ENCODE results near the gene ADCY7. TPM values are rescaled to one million over a fixed set of nuclear protein-coding genes. Genes with fewer than 3 reads are reported as not detected.

The ADCY7 gene
- polyA plus RNA-seq, 12 donors = 4.8 to 17.4 (median 7.0) TPM; not detected in 1

DNA sequence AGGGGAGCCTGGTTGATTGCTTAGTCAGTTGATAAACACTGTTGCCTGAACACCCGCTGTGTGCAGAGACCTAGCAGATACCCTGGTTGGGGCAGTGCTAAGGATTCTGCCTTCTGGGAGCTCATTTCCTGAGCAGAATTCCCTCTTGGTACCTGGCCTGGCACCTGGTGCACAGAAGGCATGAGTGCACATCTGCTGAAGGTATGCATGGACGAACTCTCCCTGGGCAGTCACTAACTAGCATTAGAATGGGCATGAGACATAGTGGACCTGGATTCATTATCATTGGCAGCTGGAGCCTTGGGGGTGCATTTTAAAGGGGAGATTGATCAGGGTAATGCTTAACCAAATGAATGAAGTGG is 13.1 kb downstream of the ADCY7 start:
- DNase-seq = no peak

DNA sequence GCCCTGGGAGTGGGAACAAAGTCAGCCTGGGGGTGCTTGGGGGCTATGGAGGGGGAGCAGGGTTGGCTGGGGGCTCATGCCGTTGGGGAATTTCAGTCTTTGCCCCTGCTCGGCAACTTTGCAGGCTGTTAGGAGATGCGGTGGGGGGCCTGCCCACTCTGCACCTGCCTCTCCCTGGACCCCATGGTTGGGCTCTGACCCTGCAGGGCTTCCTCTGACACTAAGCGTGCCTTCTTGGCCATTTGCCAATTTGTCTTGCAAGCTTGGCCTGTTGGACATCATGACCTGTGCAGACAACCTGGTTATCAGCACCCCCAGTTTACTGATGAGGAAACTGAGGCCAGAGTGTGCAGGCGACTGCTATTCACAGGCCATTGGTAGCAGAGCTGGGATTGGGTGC is 14.6 kb downstream of the ADCY7 start:
- no peak for DNase-seq

DNA sequence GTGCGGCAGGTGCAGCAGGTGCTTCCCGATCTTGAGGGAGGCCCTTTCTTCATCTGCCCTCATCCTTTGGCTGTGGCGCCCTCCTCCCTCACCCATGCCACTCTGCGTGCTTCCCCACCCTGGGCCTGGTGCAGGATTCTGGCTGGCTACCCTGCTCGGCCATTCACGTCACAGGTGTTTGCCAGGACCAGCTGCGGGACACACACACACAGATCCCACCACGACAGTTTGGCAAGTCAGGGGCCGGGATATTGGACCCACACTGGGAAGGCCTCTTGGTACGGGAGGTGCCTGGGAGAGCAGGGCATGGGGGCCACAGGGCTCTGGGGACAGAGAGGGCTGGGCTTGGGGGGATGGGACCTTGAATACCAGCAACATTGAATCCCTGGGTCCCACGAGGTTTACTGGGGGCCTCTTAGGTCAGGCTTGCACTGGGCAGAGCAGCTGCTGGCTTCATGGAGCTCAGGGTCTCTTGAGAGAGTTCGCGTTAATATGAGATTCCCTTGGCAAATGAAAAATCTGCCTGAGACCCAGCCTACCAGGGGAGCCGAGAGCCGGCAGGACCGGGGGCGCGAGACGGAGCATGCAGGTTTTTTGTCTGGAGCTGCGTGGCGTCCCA is 15.1 kb downstream of the ADCY7 start:
- DNase-seq = no peak

DNA sequence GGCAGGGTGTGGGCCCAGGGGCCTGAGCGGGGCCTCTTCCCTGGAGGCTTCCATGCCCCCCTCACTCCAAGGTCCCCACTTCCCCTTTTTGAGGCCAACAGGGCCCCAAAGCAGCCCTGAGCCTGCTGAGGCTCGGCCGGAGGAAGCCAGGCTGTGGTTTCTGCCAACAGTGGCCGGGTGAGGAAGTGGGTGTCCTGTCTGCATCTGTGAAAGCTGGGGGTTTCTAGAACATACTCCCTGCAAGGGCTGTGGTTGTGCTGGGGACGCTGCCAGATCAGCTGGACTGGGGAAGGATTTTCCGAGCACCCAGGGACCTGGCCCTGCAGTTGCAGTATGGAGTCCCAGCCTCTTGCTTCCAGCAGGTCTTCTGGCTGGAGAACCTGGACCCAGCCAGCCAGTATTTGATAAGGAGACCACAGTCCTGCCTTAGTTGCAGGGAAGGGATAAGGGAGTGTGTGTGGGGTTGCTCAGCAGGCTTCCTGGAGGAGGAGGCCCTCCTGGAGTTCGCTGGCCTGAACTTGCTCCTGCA is 15.7 kb downstream of the ADCY7 start:
- DNase-seq = peak; percentile 46

DNA sequence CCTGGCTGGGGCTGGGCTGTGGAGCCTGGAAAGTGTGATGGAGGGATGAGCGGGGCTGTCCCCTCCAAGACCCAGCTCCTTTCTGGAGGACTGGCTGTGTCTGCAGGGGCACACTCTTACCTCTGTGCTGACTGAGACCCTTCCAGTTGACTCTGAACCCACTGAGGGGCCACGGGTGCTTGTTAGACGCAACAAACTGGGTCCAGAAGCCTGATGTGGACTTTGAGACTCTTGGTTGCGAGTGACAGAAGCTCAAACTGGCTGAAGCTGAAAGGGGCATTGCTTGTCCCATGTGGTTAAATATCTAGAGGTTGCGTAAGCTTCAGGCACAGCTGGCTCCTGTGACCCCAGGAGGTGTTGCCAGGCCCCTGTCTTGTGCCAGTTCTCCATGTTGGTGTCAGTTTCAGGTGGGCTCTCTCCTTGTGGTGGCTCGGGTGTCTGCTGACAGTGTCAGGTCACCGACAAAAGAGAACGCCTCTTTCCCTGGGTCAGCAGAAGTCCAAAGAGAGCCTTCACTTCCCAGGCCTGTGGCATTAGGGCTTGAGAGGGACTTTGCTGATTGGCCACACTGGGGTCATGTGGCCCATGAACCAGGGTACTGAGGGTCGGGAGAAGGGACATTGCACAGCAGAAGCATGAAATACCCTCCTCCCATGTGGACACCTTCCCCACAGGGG is 16.7 kb downstream of the ADCY7 start:
- DNase-seq = no peak

DNA sequence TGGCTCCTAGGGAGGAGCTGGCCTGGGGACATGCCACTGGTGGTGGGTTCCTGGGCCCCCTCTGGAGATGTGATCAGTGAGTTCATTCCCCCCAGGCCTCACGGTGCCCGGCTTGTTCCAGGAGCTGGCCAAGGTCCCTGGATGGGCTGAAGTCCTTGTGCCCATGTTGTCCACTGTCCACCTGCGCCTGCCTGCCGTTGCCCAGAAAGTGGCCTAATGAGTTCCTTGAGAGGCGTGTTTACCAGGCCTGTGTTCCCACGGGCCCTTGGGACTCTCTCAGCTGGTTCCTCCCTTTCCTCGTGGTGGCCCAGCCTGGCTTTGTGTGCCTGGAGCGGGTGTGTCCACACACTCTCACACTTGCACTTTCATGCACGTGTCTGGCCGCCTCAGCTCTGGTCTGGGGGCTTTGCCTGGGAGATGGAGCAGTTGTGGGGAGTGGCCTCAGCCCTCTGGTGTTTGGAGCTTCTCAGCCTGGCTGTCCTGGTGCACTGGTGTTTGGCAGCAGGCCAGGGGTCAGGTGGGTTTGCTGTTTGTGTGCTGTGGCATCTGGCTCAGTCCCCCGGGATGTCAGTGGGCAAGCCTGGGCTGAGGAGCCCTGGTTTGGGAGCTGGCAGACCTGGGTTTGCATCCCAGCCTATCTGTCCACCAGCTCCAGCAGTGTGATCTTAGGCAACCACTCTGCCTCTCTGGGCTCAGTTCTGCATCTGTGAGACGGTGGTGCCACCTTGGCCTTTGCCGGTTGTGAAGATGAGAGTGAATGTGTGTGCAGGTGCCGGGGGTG is 18.0 kb downstream of the ADCY7 start:
- no peak for DNase-seq

DNA sequence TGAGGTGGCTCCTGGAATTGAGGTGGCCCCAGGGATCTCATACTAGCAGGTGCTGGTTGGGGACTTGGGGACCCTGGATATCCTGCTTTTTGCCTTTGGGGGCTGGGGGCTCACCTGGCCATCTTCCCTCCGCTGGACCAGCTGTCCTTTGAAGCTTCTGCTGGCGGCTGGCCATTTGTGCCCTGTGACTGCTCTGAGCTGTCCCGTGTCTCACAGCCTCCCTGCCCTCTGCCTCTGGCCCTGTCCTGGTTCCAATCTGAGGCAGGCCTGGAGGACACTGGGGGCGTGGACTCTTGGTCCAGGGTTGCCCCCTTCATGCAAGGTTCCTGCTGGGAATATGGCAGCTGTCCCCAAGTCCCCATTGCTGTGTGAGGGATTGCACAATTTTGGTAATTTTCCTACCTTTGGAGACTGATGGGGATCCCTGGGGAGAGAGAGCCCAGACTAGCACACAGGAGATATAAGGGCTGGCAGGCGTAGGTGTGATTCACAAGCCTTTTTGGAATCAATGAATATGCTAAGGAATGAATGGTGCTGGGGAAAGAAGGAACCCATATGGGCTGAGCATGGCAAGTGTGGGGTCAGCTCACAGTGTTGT is 19.2 kb downstream of the ADCY7 start:
- no peak for DNase-seq

DNA sequence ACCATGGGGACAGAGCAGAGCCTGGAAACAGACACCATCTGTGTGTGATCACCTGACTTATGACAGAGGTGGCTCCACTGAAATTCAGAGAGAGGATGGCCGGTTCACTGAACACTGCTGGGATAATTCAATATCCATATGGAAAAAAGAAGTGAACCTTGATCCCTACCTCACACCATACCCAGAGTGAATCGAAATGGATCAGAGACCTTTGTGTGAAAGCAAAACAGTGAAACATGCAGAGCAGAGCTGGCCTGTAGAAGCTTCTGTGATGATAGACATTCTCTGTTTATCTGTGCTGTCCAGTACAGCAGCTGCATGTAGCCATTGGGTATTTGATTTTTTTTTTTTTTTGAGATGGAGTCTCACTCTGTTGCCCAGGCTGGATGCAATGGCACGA is 20.3 kb downstream of the ADCY7 start:
- no peak for DNase-seq

DNA sequence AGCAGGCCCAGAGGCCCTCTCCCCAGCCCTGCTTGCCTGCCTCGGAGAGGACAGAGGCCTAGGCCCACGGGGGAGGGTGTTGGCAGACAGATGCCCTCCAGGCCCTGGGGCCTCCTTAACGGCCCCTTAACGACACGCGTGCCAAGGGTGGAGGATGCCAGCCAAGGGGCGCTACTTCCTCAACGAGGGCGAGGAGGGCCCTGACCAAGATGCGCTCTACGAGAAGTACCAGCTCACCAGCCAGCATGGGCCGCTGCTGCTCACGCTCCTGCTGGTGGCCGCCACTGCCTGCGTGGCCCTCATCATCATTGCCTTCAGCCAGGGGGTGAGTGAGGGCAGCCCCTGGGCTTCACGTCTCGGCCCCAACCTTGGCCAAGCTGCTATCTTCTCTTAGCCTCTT is 21.7 kb downstream of the ADCY7 start:
- no peak for DNase-seq

DNA sequence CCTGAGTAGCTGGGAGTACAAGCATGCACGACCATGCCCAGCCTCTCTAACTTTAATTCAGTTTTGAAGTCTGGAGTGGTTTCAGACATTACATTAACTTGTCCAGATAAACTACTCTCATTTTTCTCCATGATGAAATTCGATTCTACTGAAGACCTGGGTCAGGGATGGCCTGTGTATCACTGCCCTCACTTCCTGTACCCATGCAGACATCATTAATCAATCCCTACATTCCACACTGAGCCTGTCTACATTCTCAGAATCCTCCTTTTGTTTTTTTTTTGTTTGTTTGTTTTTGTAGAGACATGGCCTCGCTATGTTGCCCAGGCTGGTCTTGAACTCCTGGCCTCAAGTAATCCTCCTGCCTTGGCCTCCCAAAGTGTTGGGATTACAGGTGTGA is 22.6 kb downstream of the ADCY7 start:
- no peak for DNase-seq

DNA sequence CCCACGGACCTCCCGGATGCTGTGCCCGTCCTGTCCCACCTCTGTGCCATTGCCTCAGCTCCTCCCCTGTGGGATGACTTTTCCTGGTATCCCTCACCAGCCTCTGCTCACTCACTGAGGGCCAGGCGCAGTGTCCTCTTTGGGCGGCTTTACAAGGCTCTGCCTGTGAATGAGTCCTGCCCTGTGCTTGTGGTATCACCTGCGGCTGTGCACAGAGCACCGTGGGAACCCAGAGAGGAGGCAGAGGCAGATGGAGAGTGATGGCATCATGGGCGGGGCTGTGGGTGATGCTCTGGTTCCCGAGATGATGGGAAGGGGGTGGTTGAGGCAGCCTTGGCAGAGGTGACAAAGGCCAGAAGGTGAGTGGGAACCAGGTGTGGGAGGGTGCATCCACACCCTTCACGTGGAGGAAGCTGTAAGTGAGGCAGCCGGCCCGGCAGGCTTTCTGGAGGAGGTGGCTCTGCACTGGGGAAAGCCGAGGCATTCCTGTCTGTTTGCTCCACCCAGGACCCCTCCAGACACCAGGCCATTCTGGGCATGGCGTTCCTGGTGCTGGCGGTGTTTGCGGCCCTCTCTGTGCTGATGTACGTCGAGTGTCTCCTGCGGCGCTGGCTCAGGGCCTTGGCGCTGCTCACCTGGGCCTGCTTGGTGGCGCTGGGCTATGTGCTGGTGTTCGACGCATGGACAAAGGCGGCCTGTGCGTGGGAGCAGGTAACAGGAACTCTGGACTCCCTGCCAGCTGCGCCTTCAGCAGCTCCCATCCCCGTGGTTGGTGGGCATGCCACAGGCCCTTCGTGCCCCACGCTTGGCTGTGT is 23.8 kb downstream of the ADCY7 start:
- no peak for DNase-seq

DNA sequence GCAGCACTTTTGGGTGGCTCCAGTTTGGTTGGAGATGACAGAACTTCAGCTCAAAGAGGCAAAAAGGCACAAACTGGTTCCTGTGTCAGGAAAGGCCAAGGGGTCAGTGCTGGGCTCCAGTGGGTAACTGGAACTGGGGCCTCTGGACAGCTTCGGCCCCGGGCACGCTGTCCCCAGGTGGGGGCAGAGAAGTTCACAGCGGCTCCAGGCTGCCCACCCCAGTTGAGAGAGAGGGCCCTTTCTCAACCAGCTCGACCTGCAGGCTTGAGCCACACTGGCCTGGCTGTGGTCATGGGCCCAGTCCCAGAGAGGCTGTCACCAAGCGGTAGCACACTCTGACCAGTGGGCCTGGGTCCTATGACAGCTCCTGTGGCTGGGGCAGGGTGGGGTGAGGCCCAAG is 24.5 kb downstream of the ADCY7 start:
- no peak for DNase-seq

DNA sequence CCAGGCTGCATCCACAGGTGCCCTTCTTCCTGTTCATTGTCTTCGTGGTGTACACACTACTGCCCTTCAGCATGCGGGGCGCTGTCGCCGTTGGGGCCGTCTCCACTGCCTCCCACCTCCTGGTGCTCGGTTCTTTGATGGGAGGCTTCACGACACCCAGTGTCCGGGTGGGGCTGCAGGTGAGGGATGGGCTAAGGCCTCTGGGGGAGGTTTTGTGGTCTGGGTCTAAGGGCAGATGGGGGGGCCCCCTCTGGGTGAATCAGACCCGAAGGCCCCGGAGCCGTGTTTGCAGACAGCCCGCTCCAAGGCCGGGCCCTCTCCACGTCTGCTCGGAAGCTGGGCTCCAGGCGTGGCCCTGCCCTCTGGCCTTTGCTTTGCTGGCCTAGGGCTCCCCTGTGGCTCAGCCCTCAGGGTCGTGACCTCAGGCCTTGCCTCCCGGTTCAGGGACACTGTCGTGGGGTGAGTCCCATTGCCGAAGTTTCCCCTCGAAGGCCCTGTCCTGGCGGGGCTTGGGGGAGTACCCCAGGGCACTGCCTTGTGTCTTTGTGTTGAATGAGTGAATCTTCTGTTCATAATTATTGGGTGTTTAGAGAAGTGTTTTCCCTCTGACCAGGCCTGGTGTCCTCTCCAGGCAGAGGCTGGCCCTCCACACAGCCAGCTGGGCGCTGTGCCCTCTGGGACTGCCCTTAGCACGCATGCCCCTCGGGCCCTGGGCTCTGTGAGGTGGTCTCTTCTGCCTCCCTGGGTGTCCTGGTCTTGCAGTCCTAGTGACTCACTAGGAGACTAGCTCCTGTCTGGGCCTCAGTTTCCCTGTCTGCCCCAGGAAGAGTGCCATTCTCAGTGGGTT is 25.6 kb downstream of the ADCY7 start:
- DNase-seq = no peak

DNA sequence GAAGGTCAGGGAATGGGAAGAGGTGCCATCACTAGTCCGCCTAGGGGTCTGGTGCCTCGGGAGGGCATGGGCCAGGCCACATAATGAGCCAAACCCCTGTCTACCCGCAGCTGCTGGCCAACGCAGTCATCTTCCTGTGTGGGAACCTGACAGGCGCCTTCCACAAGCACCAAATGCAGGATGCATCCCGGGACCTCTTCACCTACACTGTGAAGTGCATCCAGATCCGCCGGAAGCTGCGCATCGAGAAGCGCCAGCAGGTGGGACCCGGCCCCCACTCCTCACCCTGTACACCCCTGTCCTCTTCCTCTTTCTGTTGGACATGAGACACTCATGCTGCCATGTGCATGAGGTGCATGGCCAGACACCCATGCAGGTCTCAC is 26.2 kb downstream of the ADCY7 start:
- no peak for DNase-seq

DNA sequence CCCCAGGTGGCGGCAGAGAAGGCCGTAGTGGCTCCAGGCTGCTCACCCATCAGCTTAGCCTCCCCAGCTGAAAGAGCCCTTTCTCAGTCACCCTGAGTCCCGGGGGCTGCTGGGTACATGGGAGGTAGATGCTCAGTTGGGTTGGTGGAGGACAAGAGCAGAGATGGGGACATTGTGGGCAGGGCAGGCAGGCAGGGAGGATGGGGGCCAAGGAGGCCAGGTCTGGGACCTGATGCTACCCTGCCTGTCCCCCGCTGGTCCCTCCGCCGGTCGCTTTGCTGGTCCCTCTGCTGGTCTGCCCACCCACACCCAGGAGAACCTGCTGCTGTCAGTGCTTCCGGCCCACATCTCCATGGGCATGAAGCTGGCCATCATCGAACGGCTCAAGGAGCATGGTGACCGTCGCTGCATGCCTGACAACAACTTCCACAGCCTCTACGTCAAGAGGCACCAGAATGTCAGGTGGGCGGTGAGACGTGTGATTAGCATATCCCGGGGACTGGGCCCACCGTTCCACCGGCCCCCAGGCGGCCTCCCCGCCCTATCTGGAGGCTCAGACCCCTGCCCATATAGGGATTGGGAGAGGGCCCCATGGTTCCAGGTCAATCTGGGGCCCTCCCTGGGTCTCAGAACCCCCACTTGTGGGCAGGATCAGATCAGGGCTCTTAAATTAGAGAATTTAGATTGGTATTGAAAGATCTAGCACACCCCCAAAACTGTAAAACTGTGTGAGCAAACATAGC is 26.9 kb downstream of the ADCY7 start:
- no peak for DNase-seq

DNA sequence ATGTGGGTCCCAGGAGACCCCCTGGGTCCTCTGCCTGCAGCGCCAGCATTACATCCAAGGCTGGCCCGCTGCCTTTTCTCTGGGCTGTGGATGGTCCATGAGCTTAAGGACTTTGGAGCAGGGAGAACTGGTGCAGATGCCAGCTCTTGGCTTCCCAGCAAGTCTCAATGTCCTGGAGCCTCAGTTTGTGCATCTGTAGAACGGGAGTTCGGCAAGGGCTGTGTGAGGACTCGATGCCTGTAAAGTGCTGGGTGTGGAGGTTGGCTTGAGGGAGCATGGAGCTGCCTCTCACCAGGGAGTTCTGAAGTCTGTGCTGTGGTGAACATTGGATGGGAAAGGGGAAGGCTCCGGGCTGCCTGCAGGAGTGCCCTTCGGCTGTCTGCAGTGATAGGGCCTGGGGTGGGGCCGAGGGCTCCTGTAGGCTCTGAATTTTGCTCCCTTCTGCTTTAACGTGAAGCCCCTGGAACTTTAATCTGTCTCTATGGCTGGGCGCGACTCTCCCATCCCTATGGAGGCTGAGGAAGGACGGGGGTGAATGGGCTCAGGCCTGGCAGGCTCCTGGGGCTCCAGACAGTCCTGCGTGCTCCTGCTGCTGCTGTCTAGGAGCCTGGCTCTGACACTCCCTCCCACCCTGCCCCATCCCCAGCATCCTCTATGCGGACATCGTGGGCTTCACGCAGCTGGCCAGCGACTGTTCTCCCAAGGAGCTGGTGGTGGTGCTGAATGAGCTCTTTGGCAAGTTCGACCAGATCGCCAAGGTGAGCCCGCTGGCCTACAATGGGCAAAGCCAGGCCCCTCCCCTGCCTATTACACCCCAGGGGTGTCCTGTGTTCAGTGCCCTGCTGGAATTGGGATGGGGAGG is 27.9 kb downstream of the ADCY7 start:
- DNase-seq = no peak

DNA sequence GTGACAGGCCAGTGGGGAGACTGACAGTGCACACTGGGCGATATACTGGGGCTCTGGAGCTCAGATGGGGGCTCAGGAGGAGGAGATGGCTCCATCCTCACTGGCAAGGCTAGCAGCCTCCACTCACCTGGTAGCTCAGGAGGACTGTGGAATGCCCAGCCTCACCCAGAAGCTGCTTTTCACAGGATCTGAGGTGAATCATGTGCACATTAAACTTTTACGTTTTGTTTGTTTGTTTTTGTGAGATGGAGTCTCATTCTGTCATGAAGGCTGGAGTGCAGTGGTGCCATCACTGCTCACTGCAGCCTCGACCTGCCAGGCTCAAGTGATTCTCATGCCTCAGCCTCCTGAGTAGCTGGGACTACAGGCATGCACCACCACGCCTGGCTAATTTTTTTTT is 28.6 kb downstream of the ADCY7 start:
- no peak for DNase-seq

DNA sequence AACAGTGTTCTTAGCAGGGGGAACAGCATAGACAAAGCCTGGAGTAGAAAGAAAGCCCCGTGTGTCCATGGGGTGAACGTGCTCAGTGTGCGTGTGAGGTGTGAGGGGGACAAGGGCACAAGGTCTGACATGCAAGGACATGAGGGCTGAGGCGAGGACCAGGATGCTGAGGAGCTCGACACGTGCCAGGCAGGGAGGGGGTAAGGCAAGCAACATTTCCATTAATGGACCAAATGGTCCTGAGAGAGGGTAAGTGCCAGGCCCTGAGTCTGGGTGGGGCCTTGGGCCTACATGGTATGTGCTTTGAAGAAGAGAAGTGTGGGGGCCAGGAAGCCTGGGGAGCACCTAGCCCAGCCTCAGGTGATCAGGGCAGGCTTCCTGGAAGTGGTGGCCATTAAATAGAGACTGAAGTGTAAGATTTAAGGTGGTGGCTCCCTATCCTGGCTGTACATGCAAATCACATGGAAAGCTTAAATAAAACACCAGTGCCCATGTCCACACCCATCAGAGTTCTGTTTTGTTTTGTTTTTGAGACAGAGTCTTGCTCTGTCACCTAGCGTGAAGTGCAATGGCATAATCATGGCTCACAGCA is 29.3 kb downstream of the ADCY7 start:
- no peak for DNase-seq

DNA sequence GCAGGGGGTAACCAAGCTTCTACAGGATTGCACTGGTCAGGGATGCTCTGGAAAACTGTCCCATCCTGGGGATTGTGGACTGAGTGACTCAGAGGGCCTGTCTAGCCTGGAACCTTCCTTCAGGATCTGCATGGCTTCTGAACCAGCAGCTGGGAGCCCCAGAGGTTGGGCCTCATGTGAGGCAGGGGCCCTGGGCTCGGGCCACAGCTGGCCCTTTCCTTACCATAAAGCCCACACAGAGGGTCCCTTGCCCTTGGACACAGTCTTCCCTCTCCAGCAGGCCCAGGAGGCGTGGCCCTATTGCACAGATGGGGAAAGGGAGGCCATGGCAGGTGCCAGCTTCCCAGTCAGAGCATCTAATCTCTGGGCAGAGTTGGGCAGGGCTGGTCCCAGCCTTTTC is 30.5 kb downstream of the ADCY7 start:
- no peak for DNase-seq

Data from muscle of arm (tissue), 12 donors.